Activated T-helper 1 cell treated with anti-CD3 and anti-CD28 coated beads, Interleukin-12 subunit alpha, Interleukin-12 subunit beta, Interleukin-2, Interleukin-4 antibody, amounts not matched to agents 30 ng/mL and 10 ng/mL and 1 ng/mL, durations not matched to agents 14 hours and 24 hours and 36 hours (primary cell): ENCODE data around the gene BAIAP3. TPM values are rescaled to one million over a fixed set of nuclear protein-coding genes. Genes with fewer than 3 reads are reported as not detected.

Experiments used
- DNase-seq: peaks from one replicate; pipeline ENCODE4 v3.0.0; 2021; ENCODE audit warnings: low spot score
- H3K27ac Mint-ChIP-seq: one replicate; pipeline ENCODE4 v1.8.0; 2021; ENCODE audit warnings: mild to moderate bottlenecking, mixed read lengths
- H3K27me3 Mint-ChIP-seq: one replicate; pipeline ENCODE4 v1.8.0; 2022; ENCODE audit warnings: mild to moderate bottlenecking, moderate library complexity, mixed read lengths; ENCODE audit not compliant: insufficient read depth
- H3K36me3 Mint-ChIP-seq: one replicate; pipeline ENCODE4 v1.8.0; 2021; ENCODE audit warnings: low read depth, mixed read lengths
- H3K4me1 Mint-ChIP-seq: one replicate; pipeline ENCODE4 v1.8.0; 2021; ENCODE audit warnings: low read depth, mixed read lengths
- H3K4me3 Mint-ChIP-seq: one replicate; pipeline ENCODE4 v1.8.0; 2021; ENCODE audit warnings: mild to moderate bottlenecking, moderate library complexity, mixed read lengths
- H3K9me3 Mint-ChIP-seq: one replicate; pipeline ENCODE4 v1.8.0; 2021; ENCODE audit warnings: mixed read lengths
- intact Hi-C: fragments of 100-400 bp; cut with micrococcal nuclease; formaldehyde crosslinking; loops from one replicate; pipeline ENCODE4 v1.15.1; 2024
- total RNA-seq: library from RNA; stranded (reverse); gene quantifications from 2 replicates; pipeline ENCODE4 v1.2.3, GENCODE V29; 2022

Gene BAIAP3
- total RNA-seq, 1 donor from 2014 or later = 0.18 TPM

GRCh38 chr16:1344499-1344898, 11.1 kb downstream of the BAIAP3 start:
- DNase-seq = no peak
- H3K4me1 Mint-ChIP-seq = peaks cover 15% of the 10 kb centered on the region
- no peak overlapping the region for H3K4me3 Mint-ChIP-seq
- H3K36me3 Mint-ChIP-seq = no peaks in the 10 kb centered on the region
- no peaks in the 10 kb centered on the region for H3K9me3 Mint-ChIP-seq
- no peak overlapping the region for H3K27ac Mint-ChIP-seq
- intact Hi-C loops = no loop called here
- H3K27me3 Mint-ChIP-seq = peaks cover 3% of the 10 kb centered on the region

- Mint-ChIP-seq H3K9me3 (no peaks in the 10 kb centered on the region), H3K4me3 (no peak overlapping the region), H3K27me3 (peaks cover 3% of the 10 kb centered on the region), H3K4me1 (peaks cover 15% of the 10 kb centered on the region), H3K36me3 (no peaks in the 10 kb centered on the region), H3K27ac (no peak overlapping the region)
- intact Hi-C loops = no loop called here
- DNase-seq = no peak
These were observed 11.6 kb downstream of the BAIAP3 start for GRCh38 chr16:1345087-1345486.

- no peak overlapping the region for H3K4me3 Mint-ChIP-seq
- peaks cover 3% of the 10 kb centered on the region for H3K36me3 Mint-ChIP-seq
- peaks cover 3% of the 10 kb centered on the region for H3K27me3 Mint-ChIP-seq
- peaks cover 21% of the 10 kb centered on the region for H3K4me1 Mint-ChIP-seq
- DNase-seq = no peak
- no peaks in the 10 kb centered on the region for H3K9me3 Mint-ChIP-seq
- no peak overlapping the region for H3K27ac Mint-ChIP-seq
- intact Hi-C loops = no loop called here
These were observed 12.4 kb downstream of the BAIAP3 start for GRCh38 chr16:1345651-1346421.

GRCh38 chr16:1346422-1347285, 13.2 kb downstream of the BAIAP3 start:
- Mint-ChIP-seq H3K4me3 (no peak overlapping the region), H3K36me3 (peaks cover 3% of the 10 kb centered on the region), H3K4me1 (peaks cover 21% of the 10 kb centered on the region), H3K27me3 (peaks cover 3% of the 10 kb centered on the region), H3K9me3 (no peaks in the 10 kb centered on the region), H3K27ac (no peak overlapping the region)
- intact Hi-C loops = no loop called here
- no peak for DNase-seq

GRCh38 chr16:1347286-1347855, 13.9 kb downstream of the BAIAP3 start:
- H3K9me3 Mint-ChIP-seq = no peaks in the 10 kb centered on the region
- intact Hi-C loops = no loop called here

GRCh38 chr16:1347962-1348361, 14.5 kb downstream of the BAIAP3 start:
- Mint-ChIP-seq H3K36me3 (peaks cover 3% of the 10 kb centered on the region), H3K4me3 (no peak overlapping the region), H3K9me3 (no peaks in the 10 kb centered on the region), H3K4me1 (peaks cover 16% of the 10 kb centered on the region), H3K27ac (no peak overlapping the region), H3K27me3 (peaks cover 2% of the 10 kb centered on the region)
- DNase-seq = no peak
- intact Hi-C loops = no loop called here

More at GRCh38 chr16:1347286-1347855, 13.9 kb downstream of the BAIAP3 start:
- peaks cover 3% of the 10 kb centered on the region for H3K36me3 Mint-ChIP-seq
- H3K4me3 Mint-ChIP-seq = no peak overlapping the region
- peaks cover 3% of the 10 kb centered on the region for H3K27me3 Mint-ChIP-seq
- DNase-seq = no peak
- H3K4me1 Mint-ChIP-seq = peaks cover 17% of the 10 kb centered on the region
- no peak overlapping the region for H3K27ac Mint-ChIP-seq

- peaks cover 1% of the 10 kb centered on the region for H3K27me3 Mint-ChIP-seq
- H3K4me1 Mint-ChIP-seq = peaks cover 16% of the 10 kb centered on the region
- peaks cover 3% of the 10 kb centered on the region for H3K36me3 Mint-ChIP-seq
- DNase-seq = no peak
- H3K27ac Mint-ChIP-seq = no peak overlapping the region
- H3K9me3 Mint-ChIP-seq = no peaks in the 10 kb centered on the region
- intact Hi-C loops = no loop called here
- H3K4me3 Mint-ChIP-seq = no peak overlapping the region
These were observed 15.0 kb downstream of the BAIAP3 start for GRCh38 chr16:1348441-1348840.

GRCh38 chr16:1348926-1349325, 15.5 kb downstream of the BAIAP3 start:
- peaks cover 18% of the 10 kb centered on the region for H3K4me1 Mint-ChIP-seq
- H3K27ac Mint-ChIP-seq = no peak overlapping the region
- intact Hi-C loops = no loop called here
- H3K9me3 Mint-ChIP-seq = no peaks in the 10 kb centered on the region
- DNase-seq = no peak
- peaks cover 1% of the 10 kb centered on the region for H3K27me3 Mint-ChIP-seq
- H3K36me3 Mint-ChIP-seq = peaks cover 3% of the 10 kb centered on the region
- no peak overlapping the region for H3K4me3 Mint-ChIP-seq

- H3K4me1 Mint-ChIP-seq = peaks cover 18% of the 10 kb centered on the region
- H3K9me3 Mint-ChIP-seq = no peaks in the 10 kb centered on the region
- H3K27me3 Mint-ChIP-seq = peaks cover 1% of the 10 kb centered on the region
- no peak for DNase-seq
- intact Hi-C loops = no loop called here
- H3K36me3 Mint-ChIP-seq = peaks cover 3% of the 10 kb centered on the region
- no peak overlapping the region for H3K27ac Mint-ChIP-seq
- no peak overlapping the region for H3K4me3 Mint-ChIP-seq
These were observed 15.9 kb downstream of the BAIAP3 start for GRCh38 chr16:1349351-1349750.

GRCh38 chr16:1349951-1350350, 16.5 kb downstream of the BAIAP3 start:
- Mint-ChIP-seq H3K27ac (no peak overlapping the region), H3K36me3 (peaks cover 3% of the 10 kb centered on the region), H3K27me3 (peaks cover 1% of the 10 kb centered on the region), H3K4me1 (peaks cover 18% of the 10 kb centered on the region), H3K4me3 (peak overlapping the region; percentile 86), H3K9me3 (no peaks in the 10 kb centered on the region)
- intact Hi-C loops = loop anchor here (5.0 kb wide), 1 partner anchor 262 kb away; the partner anchor contains the start of genes CRAMP1 and IFT140
- DNase-seq = no peak

- peak overlapping the region; percentile 34 for H3K27ac Mint-ChIP-seq
- intact Hi-C loops = loop anchor here (1.0 to 5.0 kb wide), 5 partner anchors 7 to 262 kb away; partner anchors contain the start of genes BAIAP3, CRAMP1 and IFT140
These were observed 17.2 kb downstream of the BAIAP3 start for GRCh38 chr16:1350691-1351090.

GRCh38 chr16:1351215-1351581, 17.8 kb downstream of the BAIAP3 start:
- peaks cover 3% of the 10 kb centered on the region for H3K27me3 Mint-ChIP-seq
- peaks cover 18% of the 10 kb centered on the region for H3K4me1 Mint-ChIP-seq
- intact Hi-C loops = loop anchor here (1.0 to 5.0 kb wide), 5 partner anchors 8 to 261 kb away; partner anchors contain the start of genes BAIAP3, CRAMP1 and IFT140
- no peaks in the 10 kb centered on the region for H3K9me3 Mint-ChIP-seq
- no peak for DNase-seq
- H3K27ac Mint-ChIP-seq = peak overlapping the region; percentile 48
- peaks cover 3% of the 10 kb centered on the region for H3K36me3 Mint-ChIP-seq
- peak overlapping the region; percentile 86 for H3K4me3 Mint-ChIP-seq

More at GRCh38 chr16:1350691-1351090, 17.2 kb downstream of the BAIAP3 start:
- peaks cover 3% of the 10 kb centered on the region for H3K36me3 Mint-ChIP-seq
- peaks cover 3% of the 10 kb centered on the region for H3K27me3 Mint-ChIP-seq
- DNase-seq = no peak
- peak overlapping the region; percentile 86 for H3K4me3 Mint-ChIP-seq
- H3K4me1 Mint-ChIP-seq = peaks cover 18% of the 10 kb centered on the region
- no peaks in the 10 kb centered on the region for H3K9me3 Mint-ChIP-seq
